VCaP (cell line): ENCODE measurements around the gene PRDM10.
"Not testable (repeated sequence)": the region's sequence is repeated elsewhere in the genome, so short reads cannot be mapped to it uniquely, and the experiment has no call there.

Experiments
- H3K27ac ChIP-seq: fragments of 450-650 bp; 2 replicates; pipeline ENCODE4 v1.5.1; 2017
- TF ChIP-seq, protein P1 (sequence below): fragments of 450-650 bp; conservative IDR thresholded peaks from 2 replicates; pipeline ENCODE4 v1.5.1; 2017; ENCODE audit warnings: mild to moderate bottlenecking, moderate library complexity

The PRDM10 gene

DNA sequence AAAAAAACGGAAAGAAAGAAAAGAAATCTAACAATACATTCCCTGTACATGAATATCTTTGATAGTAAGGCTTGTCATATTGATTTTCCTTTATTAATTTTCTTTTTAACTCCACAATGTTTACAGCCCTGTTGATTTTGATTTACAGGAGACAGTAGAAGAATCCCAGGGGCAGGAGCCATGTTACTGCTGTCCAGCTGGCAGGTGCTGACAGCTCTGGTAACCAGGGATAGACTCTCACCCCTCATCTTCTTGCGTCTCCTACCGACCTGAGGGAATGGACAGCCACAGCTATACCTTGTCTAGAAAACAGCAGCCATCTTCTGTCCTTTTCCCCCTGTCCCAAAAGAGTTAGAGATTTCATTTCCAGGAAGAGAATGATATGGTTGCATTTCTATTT, 37.4 kb downstream of the PRDM10 start:
- H3K27ac ChIP-seq, result no peak overlapping the region
- TF ChIP-seq, protein P1, sequence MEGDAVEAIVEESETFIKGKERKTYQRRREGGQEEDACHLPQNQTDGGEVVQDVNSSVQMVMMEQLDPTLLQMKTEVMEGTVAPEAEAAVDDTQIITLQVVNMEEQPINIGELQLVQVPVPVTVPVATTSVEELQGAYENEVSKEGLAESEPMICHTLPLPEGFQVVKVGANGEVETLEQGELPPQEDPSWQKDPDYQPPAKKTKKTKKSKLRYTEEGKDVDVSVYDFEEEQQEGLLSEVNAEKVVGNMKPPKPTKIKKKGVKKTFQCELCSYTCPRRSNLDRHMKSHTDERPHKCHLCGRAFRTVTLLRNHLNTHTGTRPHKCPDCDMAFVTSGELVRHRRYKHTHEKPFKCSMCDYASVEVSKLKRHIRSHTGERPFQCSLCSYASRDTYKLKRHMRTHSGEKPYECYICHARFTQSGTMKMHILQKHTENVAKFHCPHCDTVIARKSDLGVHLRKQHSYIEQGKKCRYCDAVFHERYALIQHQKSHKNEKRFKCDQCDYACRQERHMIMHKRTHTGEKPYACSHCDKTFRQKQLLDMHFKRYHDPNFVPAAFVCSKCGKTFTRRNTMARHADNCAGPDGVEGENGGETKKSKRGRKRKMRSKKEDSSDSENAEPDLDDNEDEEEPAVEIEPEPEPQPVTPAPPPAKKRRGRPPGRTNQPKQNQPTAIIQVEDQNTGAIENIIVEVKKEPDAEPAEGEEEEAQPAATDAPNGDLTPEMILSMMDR, result no peak

DNA sequence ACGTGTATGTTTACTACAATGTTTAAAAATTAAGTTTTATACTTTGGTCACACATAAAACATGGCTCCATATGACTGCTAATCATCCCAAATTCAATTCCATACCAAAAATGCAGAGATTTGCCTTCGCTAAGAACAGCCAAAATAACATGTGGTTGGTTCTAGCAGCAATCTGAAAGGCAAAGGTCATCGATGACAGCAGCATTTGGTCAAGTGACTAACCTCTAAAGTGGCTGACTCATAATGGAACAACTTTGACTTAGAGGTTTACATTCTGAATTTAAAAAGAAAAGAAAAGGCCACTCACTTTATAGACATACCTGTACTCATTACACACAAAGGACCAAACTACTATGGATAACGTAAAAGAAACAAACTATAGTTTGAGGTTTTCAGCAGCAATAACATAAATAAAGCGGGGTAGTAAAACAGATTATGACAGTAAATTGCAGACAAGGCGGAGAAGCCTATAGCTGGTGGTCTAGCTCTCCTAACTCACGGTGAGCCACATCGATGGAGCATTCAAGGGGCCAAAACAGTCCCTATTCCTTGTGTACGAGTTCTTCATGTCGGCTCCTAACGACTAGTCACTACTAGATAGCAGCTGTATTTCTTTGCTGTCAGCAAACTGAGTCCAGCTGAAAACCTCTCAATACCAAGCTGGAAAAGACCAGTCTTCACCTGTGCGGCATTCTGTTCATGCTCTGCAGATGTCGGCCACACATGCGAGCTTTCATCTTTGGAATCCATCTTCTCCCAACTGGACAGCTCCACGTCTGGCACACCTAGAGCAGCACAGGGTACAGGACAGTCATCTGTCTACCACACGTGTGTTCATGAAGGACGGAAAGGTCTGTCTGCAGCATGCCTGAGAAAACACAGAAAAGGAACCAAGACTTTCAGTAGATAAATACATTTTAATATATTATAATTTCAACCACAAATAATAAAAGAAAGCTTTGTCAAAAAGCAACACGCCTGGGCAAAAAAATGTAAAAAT, 42.1 kb downstream of the PRDM10 start:
- no peak overlapping the region for H3K27ac ChIP-seq
- TF ChIP-seq, protein P1, result no peak

DNA sequence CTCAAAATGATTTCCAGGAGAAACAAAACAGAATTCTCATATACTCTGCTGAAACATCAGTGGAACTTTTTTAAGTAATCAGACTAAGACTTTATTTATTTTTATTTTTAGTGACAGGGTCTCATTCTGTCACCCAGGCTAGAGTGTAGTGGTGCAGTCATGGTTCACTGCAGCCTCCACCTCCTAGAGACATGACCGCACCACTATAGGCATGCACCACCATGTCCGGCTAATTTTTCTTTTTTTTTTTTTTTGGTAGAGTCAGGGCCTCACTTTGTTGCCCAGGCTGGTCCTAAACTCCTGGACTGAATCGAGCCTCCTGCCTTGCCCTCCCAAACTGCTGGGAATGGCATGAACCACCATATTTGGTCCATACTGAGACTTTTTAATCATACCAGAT, 42.9 kb downstream of the PRDM10 start:
- TF ChIP-seq, protein P1, result no peak
- H3K27ac ChIP-seq, result no peak overlapping the region

DNA sequence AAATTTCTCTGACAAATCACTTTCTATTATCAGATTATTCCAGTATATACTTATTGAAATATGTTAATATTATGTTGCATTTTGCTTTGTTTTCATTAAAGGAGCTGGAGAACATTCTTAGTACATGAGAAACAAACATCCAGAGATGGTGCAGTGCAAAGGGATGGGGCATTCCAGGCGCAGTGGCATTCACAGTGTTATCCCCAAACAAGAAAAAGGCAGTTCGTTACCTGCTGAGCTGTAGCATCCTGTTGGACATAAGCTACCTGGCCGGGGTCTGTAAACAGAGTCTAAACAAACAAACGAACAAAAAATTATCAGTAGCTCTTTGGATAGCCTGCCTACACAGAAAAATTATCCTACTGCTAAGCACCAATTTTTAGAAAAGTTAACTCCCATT, 47.4 kb downstream of the PRDM10 start:
- H3K27ac ChIP-seq, result no peak overlapping the region
- TF ChIP-seq, protein P1, result no peak

DNA sequence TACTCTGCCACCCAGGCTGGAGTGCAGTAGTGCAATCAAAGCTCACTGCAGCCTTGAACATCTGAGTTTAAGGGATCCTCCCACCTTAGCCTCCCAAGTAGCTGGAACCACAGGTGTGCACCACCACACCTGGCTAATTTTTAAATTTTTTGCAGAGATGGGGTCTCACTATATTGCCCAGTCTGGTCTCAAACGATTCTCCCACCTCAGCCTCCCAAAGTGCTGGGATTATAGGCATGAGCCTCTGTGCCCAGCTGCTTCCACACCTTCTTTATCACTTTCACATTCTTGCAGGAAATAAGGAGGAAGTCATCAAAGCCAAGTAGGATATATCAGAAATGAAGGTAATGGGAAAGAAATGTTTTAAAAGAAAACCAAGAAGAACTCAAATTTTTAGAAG, 47.9 kb downstream of the PRDM10 start:
- not testable (repeated sequence) for H3K27ac ChIP-seq

DNA sequence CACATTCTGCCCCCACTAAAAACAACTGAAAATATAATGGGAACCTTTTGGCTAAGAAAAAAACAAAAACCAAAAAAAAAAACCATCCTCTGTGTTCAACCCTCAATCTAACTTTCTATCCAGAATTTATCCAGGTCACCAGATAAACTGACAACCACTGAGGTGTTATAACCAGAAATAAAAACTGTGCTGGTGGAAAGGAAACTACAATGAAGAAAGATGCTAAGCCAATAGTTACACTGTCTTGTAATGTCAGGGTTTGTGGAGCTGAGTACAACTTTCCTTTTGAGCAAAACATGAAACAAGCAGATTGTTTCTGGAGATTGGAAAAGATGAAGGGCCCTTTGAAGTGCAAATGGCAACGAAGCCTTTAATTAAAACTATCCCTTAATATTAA, 50.8 kb downstream of the PRDM10 start:
- peak overlapping the region; percentile 55 for H3K27ac ChIP-seq
- TF ChIP-seq, protein P1, result no peak

DNA sequence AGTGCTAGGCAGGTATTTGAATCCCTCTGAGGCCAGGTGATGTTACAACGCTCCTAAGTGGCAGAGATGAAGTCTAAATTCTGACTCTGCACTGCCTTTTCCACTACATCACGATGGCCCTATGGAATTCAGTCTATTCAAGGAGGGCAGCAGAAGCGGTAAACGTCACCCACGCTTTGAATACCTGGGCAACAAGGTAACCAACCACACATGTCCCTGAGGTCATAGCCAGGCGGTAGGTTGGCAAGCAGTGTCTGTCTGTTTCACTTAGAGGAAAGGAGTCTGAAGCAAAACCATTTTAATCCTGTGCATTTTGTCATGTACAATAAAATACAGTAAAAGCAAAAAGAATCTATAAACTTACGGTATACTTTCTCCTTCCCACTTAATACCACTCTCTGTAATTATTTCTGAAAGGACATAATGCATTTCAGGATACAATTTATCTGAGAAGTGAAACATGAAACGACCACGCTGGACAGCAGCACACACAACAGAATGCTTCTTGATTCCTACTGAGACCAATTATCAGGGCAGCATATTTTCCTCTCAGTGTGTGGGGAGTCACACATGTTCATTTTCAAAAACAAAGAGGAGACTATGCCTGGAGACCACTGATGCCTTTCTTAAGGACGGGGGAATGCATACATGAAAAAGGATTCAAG, 51.3 kb downstream of the PRDM10 start:
- peak overlapping the region; percentile 55 for H3K27ac ChIP-seq

More for the DNA sequence above, 51.3 kb downstream of the PRDM10 start:
- TF ChIP-seq, protein P1, result no peak
